GM12878 (cell line): ENCODE results near the gene PALLD. TPM values are rescaled to one million over a fixed set of nuclear protein-coding genes. Genes with fewer than 3 reads are reported as not detected.

Experiments used
- ATAC-seq: fragments of 200-7000 bp; cut with Tn5 transposase; 3 replicates; pipeline ENCODE4 v1.9.1; 2020; ENCODE audit warnings: mild to moderate bottlenecking, moderate library complexity
- BruUV-seq: library from RNA; stranded (reverse); fragments of 400-500 nt; replicated peaks from 2 replicates; lab custom pipeline; 2021; lab: Mats Ljungman, UMichigan
- CTCF ChIA-PET: fragments of 300-600 bp; sonication (Branson Sonifier 250); formaldehyde crosslinking; extraction: SDS; loops from one replicate; lab custom pipeline; 2021; ENCODE audit warnings: inconsistent platforms; lab: Yijun Ruan, JAX
- POLR2A ChIA-PET: fragments of 350-600 bp; formaldehyde crosslinking; extraction: SDS; loops from one replicate; lab custom pipeline; 2021; ENCODE audit warnings: inconsistent platforms; lab: Charles Lee
- RAD21 ChIA-PET: fragments of 300-600 bp; sonication (Branson Sonifier 250); formaldehyde crosslinking; loops from one replicate; lab custom pipeline; 2023; ENCODE audit warnings: antibody characterized with exemption; ENCODE audit not compliant: unreplicated experiment; lab: Charles Lee
- SMC1A ChIA-PET: fragments of 300-600 bp; sonication (Branson Sonifier 250); formaldehyde crosslinking; loops from one replicate; lab custom pipeline; 2023; ENCODE audit not compliant: unreplicated experiment, uncharacterized antibody; lab: Charles Lee
- DNase-seq: peaks from one replicate; pipeline ENCODE4 v3.0.0-alpha.2; 2011; ENCODE audit warnings: low read depth, low spot score
- FAIRE-seq: peaks from 3 replicates; lab custom pipeline; 2011; peaks lifted over from hg19 to GRCh38; lab: Jason Lieb, UNC
- H2AFZ ChIP-seq: 2 replicates; pipeline ENCODE4 v1.6.0; 2011; ENCODE audit warnings: low read depth, low read length, control low read depth; ENCODE audit not compliant: control insufficient read depth
- H3K27ac ChIP-seq: 2 replicates; pipeline ENCODE4 v1.5.1; 2011; ENCODE audit warnings: control low read depth; ENCODE audit not compliant: control insufficient read depth, insufficient read depth
- H3K27me3 ChIP-seq, 2 experiments: replicated peaks in 1 of 2; 2 replicates each; pipeline versions ENCODE4 v1.6.0 to v1.6.1; 2011; ENCODE audit warnings: low read length in 1 of 2; ENCODE audit not compliant: control insufficient read depth in 2 of 2, insufficient read depth in 2 of 2
- H3K36me3 ChIP-seq, 2 experiments: 2 replicates each; pipeline ENCODE4 v1.5.1; 2011; ENCODE audit warnings: low read length in 1 of 2; ENCODE audit not compliant: control insufficient read depth in 2 of 2, insufficient read depth in 2 of 2
- H3K4me1 ChIP-seq: 2 replicates; pipeline ENCODE4 v1.6.1; 2011; ENCODE audit warnings: mild to moderate bottlenecking, low read length, moderate library complexity, mixed read lengths; ENCODE audit not compliant: control insufficient read depth, insufficient read depth
- H3K4me2 ChIP-seq: 2 replicates; pipeline ENCODE4 v1.6.0; 2011; ENCODE audit warnings: control low read depth; ENCODE audit not compliant: control insufficient read depth, insufficient read depth
- H3K4me3 ChIP-seq: fragments of 200-600 bp; sonication (generic); 2 replicates; pipeline ENCODE4 v1.5.1; 2016
- H3K79me2 ChIP-seq: 2 replicates; pipeline ENCODE4 v1.6.0; 2011; ENCODE audit warnings: low read length; ENCODE audit not compliant: control insufficient read depth, insufficient read depth
- H3K9ac ChIP-seq: 2 replicates; pipeline ENCODE4 v1.8.0; 2011; ENCODE audit warnings: low read length, control low read depth, mixed read lengths; ENCODE audit not compliant: control insufficient read depth, insufficient read depth
- H3K9me3 ChIP-seq: replicated peaks from 3 replicates; pipeline ENCODE4 v1.5.1; 2011; ENCODE audit warnings: mild to moderate bottlenecking, low read length; ENCODE audit not compliant: control insufficient read depth, insufficient read depth
- H4K20me1 ChIP-seq: 2 replicates; pipeline ENCODE4 v1.6.0; 2011; ENCODE audit not compliant: control insufficient read depth, insufficient read depth
- CEBPZ ChIP-seq: fragments of 150-350 bp; IDR thresholded peaks from 2 replicates; pipeline ENCODE4 v1.6.1; 2016; ENCODE audit warnings: low read depth, low read length
- CHD4 ChIP-seq: fragments of 200-600 bp; sonication (generic); IDR thresholded peaks from 2 replicates; pipeline ENCODE4 v1.6.1; 2016; ENCODE audit warnings: mild to moderate bottlenecking
- CUX1 ChIP-seq: IDR thresholded peaks from 2 replicates; pipeline ENCODE4 v1.6.1; 2012; ENCODE audit warnings: improper control_type of control experiment, low read depth, low read length; ENCODE audit not compliant: insufficient replicate concordance
- DPF2 ChIP-seq: fragments of 450-650 bp; IDR thresholded peaks from 2 replicates; pipeline ENCODE4 v1.6.1; 2017; ENCODE audit warnings: mild to moderate bottlenecking
- ESRRA ChIP-seq: IDR thresholded peaks from 2 replicates; pipeline ENCODE4 v1.6.1; 2012; ENCODE audit warnings: mild to moderate bottlenecking, low read length, improper control_type of control experiment
- ETV6 ChIP-seq, 2 experiments: fragments of 450-650 bp in 1 of 2; IDR thresholded peaks in 1 of 2; conservative IDR thresholded peaks in 1 of 2; 2 replicates each; pipeline ENCODE4 v1.6.1; 2014; ENCODE audit warnings: antibody characterized with exemption in 1 of 2, borderline replicate concordance in 1 of 2, low read depth in 1 of 2, mild to moderate bottlenecking in 1 of 2, moderate library complexity in 1 of 2
- GATAD2B ChIP-seq: fragments of 450-650 bp; conservative IDR thresholded peaks from 2 replicates; pipeline ENCODE4 v1.6.1; 2017; ENCODE audit warnings: low read depth, mild to moderate bottlenecking, moderate library complexity
- HDAC2 ChIP-seq: fragments of 200-600 bp; sonication (generic); IDR thresholded peaks from 2 replicates; pipeline ENCODE4 v1.6.1; 2017
- IKZF2 ChIP-seq, 2 experiments: fragments of 450-650 bp; IDR thresholded peaks; 2 replicates each; pipeline ENCODE4 v1.6.1; 2017; ENCODE audit warnings: mild to moderate bottlenecking in 2 of 2, moderate library complexity in 2 of 2
- RAD21 ChIP-seq: IDR thresholded peaks from 2 replicates; pipeline ENCODE4 v1.6.1; 2011; ENCODE audit warnings: mild to moderate bottlenecking, low read depth, low read length, moderate library complexity; ENCODE audit not compliant: insufficient read depth
- RCOR1 ChIP-seq: conservative IDR thresholded peaks from 2 replicates; pipeline ENCODE4 v1.6.1; 2012; ENCODE audit warnings: low read depth, low read length, improper control_type of control experiment
- WRNIP1 ChIP-seq: IDR thresholded peaks from 2 replicates; pipeline ENCODE4 v1.6.1; 2011; ENCODE audit warnings: low read depth, low read length, improper control_type of control experiment, borderline replicate concordance
- YBX1 ChIP-seq: fragments of 450-650 bp; IDR thresholded peaks from 2 replicates; pipeline ENCODE4 v1.6.1; 2016; ENCODE audit warnings: antibody characterized with exemption
- WGBS: methylation state at CpG from one replicate; pipeline ENCODE4 v1.1.6; 2016; ENCODE audit warnings: low lambda C conversion rate; ENCODE audit not compliant: insufficient replicate concordance, insufficient coverage; ENCODE audit errors: missing lambda C conversion rate; 5-methylcytosine and 5-hydroxymethylcytosine counted together
- in situ Hi-C: fragments of 300-500 bp; cut with MboI; formaldehyde crosslinking; loops from 9 replicates; pipeline ENCODE4 v1.14.3; 2018; ENCODE audit warnings: mixed read lengths
- intact Hi-C: fragments of 100-400 bp; cut with micrococcal nuclease; formaldehyde crosslinking; loops from one replicate; pipeline ENCODE4 v1.14.2; 2022; ENCODE audit not compliant: unreplicated experiment
- polyA plus RNA-seq, 11 experiments: library from polyadenylated mRNA; depleted of rRNA in 4 of 11; unstranded in 6 of 11; stranded (reverse) in 5 of 11; fragments of >200 nt; fragmentation: Nextera tagmentation in 4 of 11; fragmentation: Illumina TruSeq in 1 of 11; extraction: Ambion mirVana in 4 of 11; extraction: Trizol in 1 of 11; gene quantifications; 1 replicate in 1 of 11; 2 replicates in 10 of 11; pipeline versions ENCODE4 v1.2.1 to v1.2.3, GENCODE V29; 2011 to 2016; ENCODE audit warnings: inconsistent platforms in 2 of 11, missing spikeins in 2 of 11, low read depth in 1 of 11
- total RNA-seq, 4 experiments: library from RNA; depleted of rRNA in 3 of 4; stranded (reverse); fragments of >200 nt in 3 of 4; fragmentation: Illumina TruSeq in 1 of 4; extraction: Trizol in 1 of 4; gene quantifications; 2 replicates each; pipeline versions ENCODE4 v1.2.1 to v1.2.3, GENCODE V29; 2013 to 2021

Gene PALLD
- total and polyA plus RNA-seq, 10 of the 15 experiments (the other 5 are each of a cell fraction or from before 2014, with no cell fraction given) = 1.0 to 7.7 (median 1.7) TPM

GRCh38 chr4:168736860-168737805 is 240.3 kb downstream of the PALLD start (continued):
- TF ChIP-seq WRNIP1 = no peak
- TF ChIP-seq IKZF2 (IDR thresholded peaks at IDR 0.05) = no peak
- no peak for TF ChIP-seq ETV6 (conservative IDR thresholded peaks at IDR 0.05 in 1 of 2, IDR thresholded peaks at IDR 0.05 in 1 of 2; ENCODE audit: borderline replicate concordance in 1 of 2, low read depth in 1 of 2)
- TF ChIP-seq CEBPZ = no peak

GRCh38 chr4:168737806-168738172 is 240.9 kb downstream of the PALLD start:
- Histone ChIP-seq H3K9ac (no peak overlapping the region), H3K4me2 (no peak overlapping the region), H3K79me2 (no peaks in the 10 kb centered on the region), H4K20me1 (no peaks in the 10 kb centered on the region), H3K27ac (no peak overlapping the region), H3K36me3 (no peaks in the 10 kb centered on the region), H3K4me3 (no peak overlapping the region), H3K27me3 (no peaks in the 10 kb centered on the region), H2AFZ (no peak overlapping the region), H3K4me1 (no peaks in the 10 kb centered on the region), H3K9me3 (no peaks in the 10 kb centered on the region)
- ChIA-PET SMC1A (interaction anchor here (5.6 kb wide), 1 partner anchor 25 kb away, joined by 42 read pairs; no protein-coding TSS in a partner anchor), CTCF (interaction anchor here (1.5 to 6.5 kb wide), 2 partner anchors 10 to 26 kb away, joined by 3 to 32 read pairs; no protein-coding TSS in a partner anchor), POLR2A (interaction anchor here (0.6 kb wide), 1 partner anchor 184 kb away, joined by 3 read pairs; no protein-coding TSS in a partner anchor), RAD21 (no interaction called here)
- FAIRE-seq (no peak), ATAC-seq (peak; percentile 80), DNase-seq (no peak)
- no TSS peak for BruUV-seq
- whole genome bisulfite sequencing = 62% methylated on average over 4 of the region's 4 CpGs
- in situ Hi-C loops (no loop called here), intact Hi-C loops (no loop called here)
- TF ChIP-seq DPF2 (0 out of 2 replicates have a peak, but pooled peaks have one; percentile 53), YBX1 (no peak), RAD21 (no peak), IKZF2 (IDR thresholded peaks at IDR 0.05) (peak in 1 of 2 experiments; percentile 57; a peak in 2 of 4 replicates), ESRRA (no peak), CHD4 (no peak), RCOR1 (no peak), GATAD2B (peak; percentile 41; the same call in 1 of the 2 replicates), CUX1 (peak; percentile 18), HDAC2 (no peak)
